WTC11 (cell line): Measurements from ENCODE around the gene GPR37L1. TPM values are rescaled to one million over a fixed set of nuclear protein-coding genes. Genes with fewer than 3 reads are reported as not detected.

Experiments
- ATAC-seq: fragments of 200-7000 bp; cut with Tn5 transposase; 2 replicates; pipeline ENCODE4 v1.10.0; 2021; ENCODE audit warnings: mild to moderate bottlenecking, moderate library complexity
- CTCF ChIA-PET: fragments of 300-600 bp; sonication (Branson Sonifier 250); formaldehyde crosslinking; loops from one replicate; lab custom pipeline; 2021; ENCODE audit warnings: antibody characterized with exemption; lab: Charles Lee
- POLR2A ChIA-PET: fragments of 350-600 bp; sonication (Branson Sonifier 250); formaldehyde crosslinking; loops from one replicate; lab custom pipeline; 2021; ENCODE audit warnings: antibody characterized with exemption; lab: Charles Lee
- DNase-seq: peaks from one replicate; pipeline ENCODE4 v3.0.0; 2021; ENCODE audit warnings: low spot score
- H3K27ac Mint-ChIP-seq: 2 replicates; pipeline ENCODE4 v1.8.0; 2021; ENCODE audit warnings: mixed read lengths
- H3K27me3 Mint-ChIP-seq: 2 replicates; pipeline ENCODE4 v1.8.0; 2021; ENCODE audit warnings: low read depth, mild to moderate bottlenecking, moderate library complexity, mixed read lengths
- H3K36me3 Mint-ChIP-seq: 2 replicates; pipeline ENCODE4 v1.8.0; 2021; ENCODE audit warnings: mixed read lengths
- H3K4me1 Mint-ChIP-seq: 2 replicates; pipeline ENCODE4 v1.8.0; 2022; ENCODE audit warnings: mixed read lengths
- H3K4me3 Mint-ChIP-seq: 2 replicates; pipeline ENCODE4 v1.8.0; 2021; ENCODE audit warnings: mild to moderate bottlenecking, moderate library complexity, mixed read lengths
- H3K9me3 Mint-ChIP-seq: 2 replicates; pipeline ENCODE4 v1.8.0; 2021; ENCODE audit warnings: mixed read lengths
- ATF6 ChIP-seq: sonication (generic); formaldehyde crosslinking; IDR thresholded peaks from 2 replicates; pipeline ENCODE4 v1.8.1; 2023; ENCODE audit warnings: mild to moderate bottlenecking, missing genetic modification reagents
- CREB1 ChIP-seq: sonication (generic); formaldehyde crosslinking; IDR thresholded peaks from 2 replicates; pipeline ENCODE4 v1.8.0; 2023; ENCODE audit warnings: mild to moderate bottlenecking, missing genetic modification reagents
- CREM ChIP-seq: sonication (generic); formaldehyde crosslinking; IDR thresholded peaks from 2 replicates; pipeline ENCODE4 v1.8.1; 2022; ENCODE audit warnings: mild to moderate bottlenecking, missing genetic modification reagents, moderate library complexity
- CTCF ChIP-seq: fragments of 200-600 bp; IDR thresholded peaks from 2 replicates; pipeline ENCODE4 v1.8.0; 2022; ENCODE audit warnings: antibody characterized with exemption
- ELF4 ChIP-seq: sonication (generic); formaldehyde crosslinking; IDR thresholded peaks from 2 replicates; pipeline ENCODE4 v1.8.1; 2022; ENCODE audit warnings: low read depth, mild to moderate bottlenecking, moderate library complexity, missing genetic modification reagents
- ESRRA ChIP-seq: sonication (generic); formaldehyde crosslinking; IDR thresholded peaks from 2 replicates; pipeline ENCODE4 v1.8.1; 2022; ENCODE audit warnings: mild to moderate bottlenecking, missing genetic modification reagents, borderline replicate concordance
- FOXP4 ChIP-seq: sonication (generic); formaldehyde crosslinking; IDR thresholded peaks from 2 replicates; pipeline ENCODE4 v1.8.0; 2022; ENCODE audit warnings: mild to moderate bottlenecking, missing genetic modification reagents
- GTF2I ChIP-seq: fragments of 250-450 bp; sonication (Bioruptor Pico); conservative IDR thresholded peaks from 2 replicates; pipeline ENCODE4 v1.4.0; 2021; ENCODE audit warnings: mild to moderate bottlenecking
- IRF1 ChIP-seq: sonication (generic); formaldehyde crosslinking; IDR thresholded peaks from 2 replicates; pipeline ENCODE4 v1.8.0; 2023; ENCODE audit warnings: missing genetic modification reagents
- IRF2 ChIP-seq: sonication (generic); formaldehyde crosslinking; IDR thresholded peaks from 2 replicates; pipeline ENCODE4 v1.8.0; 2022; ENCODE audit warnings: low read depth, missing genetic modification reagents, borderline replicate concordance
- MAX ChIP-seq: sonication (generic); formaldehyde crosslinking; IDR thresholded peaks from 2 replicates; pipeline ENCODE4 v1.8.0; 2022; ENCODE audit warnings: mild to moderate bottlenecking, missing genetic modification reagents
- NFATC4 ChIP-seq: fragments of 250-450 bp; sonication (Bioruptor Pico); IDR thresholded peaks from 2 replicates; pipeline ENCODE4 v1.9.0; 2021; ENCODE audit warnings: mild to moderate bottlenecking
- NR2C2 ChIP-seq: sonication (generic); formaldehyde crosslinking; IDR thresholded peaks from 2 replicates; pipeline ENCODE4 v1.8.0; 2022; ENCODE audit warnings: mild to moderate bottlenecking, missing genetic modification reagents
- PREB ChIP-seq: sonication (generic); formaldehyde crosslinking; IDR thresholded peaks from 2 replicates; pipeline ENCODE4 v1.8.1; 2022; ENCODE audit warnings: mild to moderate bottlenecking, missing genetic modification reagents, moderate library complexity, borderline replicate concordance
- SMAD3 ChIP-seq: sonication (generic); formaldehyde crosslinking; IDR thresholded peaks from 2 replicates; pipeline ENCODE4 v1.8.0; 2022; ENCODE audit warnings: missing genetic modification reagents, mild to moderate bottlenecking, borderline replicate concordance
- ZMAT4 ChIP-seq: fragments of 250-450 bp; sonication (Bioruptor Pico); IDR thresholded peaks from 2 replicates; pipeline ENCODE4 v1.9.0; 2021; ENCODE audit warnings: mild to moderate bottlenecking
- ZNF121 ChIP-seq: sonication (generic); formaldehyde crosslinking; IDR thresholded peaks from 2 replicates; pipeline ENCODE4 v1.8.0; 2023; ENCODE audit warnings: missing genetic modification reagents
- ZNF232 ChIP-seq: sonication (generic); formaldehyde crosslinking; IDR thresholded peaks from 2 replicates; pipeline ENCODE4 v1.8.0; 2022; ENCODE audit warnings: mild to moderate bottlenecking, missing genetic modification reagents
- ZNF416 ChIP-seq: fragments of 250-450 bp; sonication (Bioruptor Pico); IDR thresholded peaks from 2 replicates; pipeline ENCODE4 v1.9.0; 2021; ENCODE audit warnings: mild to moderate bottlenecking, inconsistent platforms
- ZNF425 ChIP-seq: fragments of 250-450 bp; sonication (Bioruptor Pico); conservative IDR thresholded peaks from 2 replicates; pipeline ENCODE4 v1.9.0; 2021; ENCODE audit warnings: mild to moderate bottlenecking
- total RNA-seq: library from RNA; stranded (reverse); gene quantifications from 3 replicates; pipeline ENCODE4 v1.2.3, GENCODE V29; 2021

The GPR37L1 gene
- total RNA-seq, 1 experiment from 2014 or later = 0.07 TPM

- no peak for ATAC-seq
- Mint-ChIP-seq H3K27ac (0 out of 2 replicates have a peak overlapping the region, but pooled peaks have one; percentile 20), H3K4me1 (peaks cover 37% of the 10 kb centered on the region), H3K4me3 (no peak overlapping the region), H3K9me3 (no peaks in the 10 kb centered on the region), H3K27me3 (no peaks in the 10 kb centered on the region)
- ChIA-PET CTCF (interaction anchor here (1.1 to 4.2 kb wide), 4 partner anchors 27 to 230 kb away, joined by 3 to 47 read pairs (median 5); partner anchors contain the start of gene ELF3), POLR2A (interaction anchor here (0.5 kb wide), 1 partner anchor 9 kb away, joined by 4 read pairs; no protein-coding TSS in a partner anchor)
- no peak for DNase-seq
- TF ChIP-seq FOXP4 (CRISPR knock-in tag) (no peak), ELF4 (CRISPR knock-in tag) (no peak), CREB1 (CRISPR knock-in tag) (no peak), PREB (CRISPR knock-in tag) (no peak), IRF1 (CRISPR knock-in tag) (no peak), ZNF416 (no peak), IRF2 (CRISPR knock-in tag) (no peak), NFATC4 (no peak), ZNF121 (CRISPR knock-in tag) (no peak), ESRRA (CRISPR knock-in tag) (no peak), SMAD3 (CRISPR knock-in tag) (no peak), GTF2I (CRISPR knock-in tag) (no peak), CREM (CRISPR knock-in tag) (no peak), MAX (CRISPR knock-in tag) (no peak), ATF6 (CRISPR knock-in tag) (no peak), ZMAT4 (CRISPR knock-in tag) (no peak), ZNF425 (CRISPR knock-in tag) (no peak), ZNF232 (CRISPR knock-in tag) (no peak), NR2C2 (CRISPR knock-in tag) (no peak), CTCF (no peak)
- TF ChIP-seq, all 79 proteins: peak for 0
- H3K36me3 Mint-ChIP-seq = no peaks in the 10 kb centered on the region
Observed at GRCh38 chr1:202107801-202108731, 14.7 kb upstream of the GPR37L1 start.
